Fibroblast of mammary gland (primary cell): ENCODE data around the gene SGCE.

Source experiments
- DNase-seq: peaks from one replicate; pipeline ENCODE4 v3.0.0-alpha.2; 2010; ENCODE audit warnings: low read depth
- H3K4me3 ChIP-seq: 2 replicates; pipeline ENCODE4 v1.5.1; 2011; ENCODE audit warnings: low read depth, mild to moderate bottlenecking, low read length, moderate library complexity; ENCODE audit not compliant: control insufficient read depth
- CTCF ChIP-seq: conservative IDR thresholded peaks from 2 replicates; pipeline ENCODE4 v1.5.1; 2011; ENCODE audit warnings: low read depth, low read length, inconsistent platforms; ENCODE audit not compliant: control insufficient read depth, insufficient read depth

Gene SGCE

GRCh38 chr7:94639384-94639783, 16.5 kb downstream of the SGCE start:
- no peak for TF ChIP-seq CTCF
- no peak for DNase-seq
- H3K4me3 ChIP-seq = no peak overlapping the region

DNA sequence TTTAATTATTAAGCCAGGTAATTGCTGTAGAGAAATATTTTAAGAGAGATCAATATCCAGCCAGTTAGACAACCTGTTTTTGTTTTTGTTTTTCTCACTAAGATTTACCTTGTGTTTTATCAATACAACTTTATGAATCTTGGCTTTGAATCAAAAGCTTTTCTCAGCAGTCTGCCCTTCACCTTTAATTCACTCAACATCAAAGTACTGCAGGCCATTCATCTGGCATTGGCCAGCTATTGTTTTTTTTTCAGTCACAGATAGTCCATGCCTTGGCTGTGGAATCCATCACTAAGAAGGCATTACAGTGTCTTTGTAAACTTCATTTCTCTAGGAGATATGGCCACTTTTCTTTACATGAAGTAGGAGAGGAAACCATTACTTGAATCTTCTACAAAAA, 20.2 kb downstream of the SGCE start:
- no peak for TF ChIP-seq CTCF
- DNase-seq = no peak
- H3K4me3 ChIP-seq = no peak overlapping the region

- no peak for DNase-seq
- no peak for TF ChIP-seq CTCF
- no peak overlapping the region for H3K4me3 ChIP-seq
Observed at GRCh38 chr7:94634502-94634901, 21.4 kb downstream of the SGCE start.

- no peak overlapping the region for H3K4me3 ChIP-seq
- DNase-seq = no peak
- no peak for TF ChIP-seq CTCF
Observed at GRCh38 chr7:94633687-94634086, 22.2 kb downstream of the SGCE start.

DNA sequence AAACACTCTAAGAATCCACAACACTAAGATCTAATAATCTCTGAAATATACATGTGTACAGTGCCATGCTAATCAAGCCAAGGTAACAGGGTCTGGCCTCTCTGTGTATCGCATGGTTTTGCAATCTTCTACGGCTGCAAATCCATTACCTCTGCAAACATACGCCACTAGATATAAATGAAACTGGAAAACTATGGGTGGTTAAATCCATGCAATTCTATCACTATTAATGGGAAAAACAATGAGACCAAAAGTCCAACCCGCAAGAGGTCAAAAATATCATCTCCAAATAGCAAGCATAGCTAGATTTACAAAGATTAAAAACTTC, 23.0 kb downstream of the SGCE start:
- TF ChIP-seq CTCF = no peak
- DNase-seq = no peak
- H3K4me3 ChIP-seq = no peak overlapping the region

- H3K4me3 ChIP-seq = no peak overlapping the region
- DNase-seq = peak; percentile 78
- TF ChIP-seq CTCF = no peak
Observed at GRCh38 chr7:94632338-94633013, 23.5 kb downstream of the SGCE start.

- H3K4me3 ChIP-seq = no peak overlapping the region
- DNase-seq = no peak
- no peak for TF ChIP-seq CTCF
Observed at GRCh38 chr7:94630855-94631254, 25.1 kb downstream of the SGCE start.
